GM18508 (cell line): ENCODE data around the gene CFAP97D1.

Experiments used
- ATAC-seq: cut with Tn5 transposase; IDR thresholded peaks from one replicate; pipeline ENCODE4 v1.9.1; 2021; ENCODE audit warnings: moderate number of reproducible peaks; ENCODE audit not compliant: insufficient read depth, unreplicated experiment

CFAP97D1 gene

DNA sequence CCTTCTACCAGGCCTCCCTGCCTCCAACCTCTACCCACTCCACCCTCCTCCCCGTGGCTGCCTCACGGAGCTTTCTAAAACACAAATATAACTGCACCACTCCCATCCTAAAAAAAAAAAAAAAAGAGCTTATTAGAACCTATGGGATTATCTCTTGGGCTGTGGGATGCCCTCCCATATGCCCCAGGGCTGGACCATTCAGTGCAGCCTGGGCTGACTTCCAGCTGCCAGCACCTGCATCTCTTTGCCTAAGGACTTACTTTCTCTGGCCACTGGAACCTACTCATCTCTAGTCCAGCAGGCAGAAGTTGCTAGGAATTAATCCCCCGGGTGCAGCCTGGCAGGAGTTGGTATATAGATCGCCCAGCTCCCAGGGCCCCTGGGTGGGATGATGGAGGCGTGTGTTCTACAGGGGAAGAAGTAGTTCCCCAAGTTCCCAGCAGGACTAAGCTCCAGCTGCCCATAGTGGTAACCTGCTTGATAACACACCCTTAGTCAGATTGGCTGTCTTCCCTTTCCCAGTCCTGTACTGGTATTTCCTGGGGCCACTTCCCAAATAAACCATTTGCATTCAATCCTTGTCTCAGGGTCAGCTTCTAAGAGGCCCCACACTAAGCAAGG, 42.4 kb downstream of the CFAP97D1 start:
- ATAC-seq, result no peak

DNA sequence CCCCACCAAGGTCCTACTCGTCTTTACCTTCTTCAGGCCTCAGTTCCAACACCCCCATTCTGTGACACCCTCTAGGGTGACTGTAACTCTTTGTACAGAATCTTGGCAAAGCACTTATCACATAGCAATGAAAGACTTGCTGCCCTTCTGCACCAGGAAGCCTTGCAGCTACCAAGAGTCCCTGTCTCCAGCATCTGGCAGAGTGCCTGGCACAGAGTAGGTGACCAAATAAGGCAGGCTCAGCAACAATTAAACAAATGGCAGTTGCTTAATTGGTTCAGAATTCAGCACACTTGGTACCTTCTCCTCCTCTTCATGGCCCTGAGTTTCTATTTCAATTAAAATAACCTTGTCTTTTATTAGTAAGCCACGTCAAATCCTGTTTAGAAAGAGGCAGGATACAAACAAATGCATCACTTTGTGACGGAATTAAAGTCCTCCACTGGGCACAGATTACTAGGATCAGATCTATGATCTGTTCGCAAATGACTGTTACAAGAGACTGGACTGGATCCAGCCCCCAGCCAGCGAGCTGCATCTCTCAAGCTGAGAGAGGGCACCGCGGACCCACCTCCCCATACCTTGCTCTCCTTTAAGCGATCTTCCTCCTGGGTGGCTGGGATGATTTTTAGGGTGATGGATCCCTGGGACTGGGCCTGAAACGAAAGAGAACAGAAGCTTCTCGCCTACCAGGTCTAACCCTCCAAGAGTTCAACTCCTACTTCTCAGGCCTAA, 43.3 kb downstream of the CFAP97D1 start:
- ATAC-seq, result no peak

DNA sequence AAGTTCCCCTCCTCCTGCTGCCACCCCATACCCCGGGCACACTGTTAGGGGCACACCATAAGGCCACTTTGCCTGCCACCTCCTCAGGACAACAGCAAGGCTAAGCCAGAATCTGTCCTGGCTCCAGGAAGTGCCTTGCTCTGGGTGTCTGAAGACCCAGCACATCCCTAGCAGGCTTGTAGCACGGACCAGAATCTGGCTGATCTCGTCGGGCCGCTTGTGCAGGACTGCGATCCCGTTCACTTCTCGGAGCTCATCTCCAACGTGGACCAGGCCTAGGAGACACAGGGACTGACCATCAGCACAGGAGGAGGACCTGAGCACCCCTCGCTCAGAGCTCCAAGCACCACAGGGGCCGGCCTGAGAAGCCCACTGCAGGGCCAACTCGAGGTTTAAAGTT, 45.3 kb downstream of the CFAP97D1 start:
- no peak for ATAC-seq

DNA sequence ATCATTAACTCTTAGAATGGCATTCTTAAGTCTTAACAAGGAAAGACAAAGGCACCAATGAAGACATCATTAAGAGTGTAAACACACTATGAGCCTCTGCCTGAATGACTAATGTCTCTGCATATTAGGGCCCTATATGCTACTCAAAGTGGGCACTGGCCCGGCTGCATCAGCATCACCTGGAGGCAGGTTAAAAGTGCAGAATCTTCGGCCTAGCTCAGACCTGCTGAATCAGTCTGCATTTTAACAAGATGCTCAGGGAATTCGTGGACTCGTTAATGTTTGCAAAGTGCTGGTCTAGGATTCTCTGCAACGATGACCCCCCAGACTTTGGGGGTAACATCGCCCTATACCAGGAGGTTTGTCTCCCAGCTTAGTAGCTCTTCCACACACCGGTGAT, 46.0 kb downstream of the CFAP97D1 start:
- ATAC-seq, result no peak

DNA sequence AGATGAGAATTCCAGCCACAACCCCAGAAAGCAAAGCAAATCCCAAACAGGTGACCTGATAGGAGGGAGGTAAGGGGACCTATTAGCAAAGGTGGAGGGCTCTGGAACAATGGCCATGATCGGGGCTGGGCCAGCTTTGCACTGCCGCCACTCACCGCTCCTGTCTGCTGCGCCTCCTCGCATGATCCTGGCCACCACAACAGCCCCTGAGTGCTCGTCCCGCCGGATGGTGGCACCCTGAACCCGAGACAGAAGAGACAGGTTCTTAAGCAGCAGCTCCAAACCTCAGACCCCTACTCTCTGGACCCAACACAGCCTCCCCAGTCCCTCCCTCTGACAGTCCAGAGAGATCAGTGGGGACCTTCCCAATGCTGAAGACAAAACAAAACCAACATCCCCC, 47.4 kb downstream of the CFAP97D1 start:
- ATAC-seq, result no peak

DNA sequence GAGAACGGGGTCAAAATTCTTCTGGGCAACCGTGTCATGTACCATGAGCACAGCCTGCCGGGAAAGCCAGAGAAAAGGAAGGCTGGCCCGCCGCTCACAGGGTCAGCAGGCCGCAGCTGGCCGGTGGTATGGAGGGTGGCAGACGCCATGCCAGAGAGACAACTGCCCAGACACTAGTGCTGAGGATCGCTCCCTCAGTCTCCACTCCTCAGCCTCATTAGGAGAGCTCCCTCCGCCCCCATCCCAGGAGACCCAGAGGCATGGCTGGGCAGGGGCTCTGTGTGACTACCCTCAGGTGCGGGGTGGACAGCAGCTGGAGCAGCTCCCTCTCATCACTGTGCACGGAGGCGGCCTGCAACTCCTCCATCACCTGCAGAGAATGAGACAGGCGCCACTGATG, 49.5 kb downstream of the CFAP97D1 start:
- no peak for ATAC-seq

DNA sequence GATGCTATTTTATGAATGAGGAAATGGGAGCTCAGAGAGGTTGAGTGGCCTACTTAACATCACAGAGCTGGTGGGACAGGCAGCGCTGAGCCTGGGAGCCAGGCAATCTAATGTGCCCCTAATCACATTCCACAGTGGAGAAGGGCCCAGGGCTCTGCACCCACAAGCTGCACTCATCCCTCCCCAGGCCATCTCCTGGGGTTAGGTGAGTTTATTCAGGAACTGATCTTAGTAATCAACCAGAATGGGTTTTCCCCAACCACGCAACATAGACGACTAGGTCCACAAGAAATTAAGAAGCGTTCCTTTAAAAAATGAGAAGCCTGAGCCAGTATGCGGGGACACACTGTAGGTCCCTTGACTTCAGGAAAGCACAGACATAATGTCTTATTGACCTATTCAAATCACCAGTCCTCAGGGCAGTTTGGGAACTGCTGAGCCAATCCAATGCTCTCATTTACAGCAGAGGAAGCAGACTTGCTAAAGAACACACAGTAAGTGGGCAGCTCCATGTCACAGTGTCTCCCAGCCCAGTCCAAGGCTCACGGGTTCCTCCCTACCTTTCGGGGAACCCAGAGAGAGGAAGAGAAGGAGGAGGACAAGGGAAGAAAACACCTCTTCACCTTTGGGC, 50.4 kb downstream of the CFAP97D1 start:
- no peak for ATAC-seq

DNA sequence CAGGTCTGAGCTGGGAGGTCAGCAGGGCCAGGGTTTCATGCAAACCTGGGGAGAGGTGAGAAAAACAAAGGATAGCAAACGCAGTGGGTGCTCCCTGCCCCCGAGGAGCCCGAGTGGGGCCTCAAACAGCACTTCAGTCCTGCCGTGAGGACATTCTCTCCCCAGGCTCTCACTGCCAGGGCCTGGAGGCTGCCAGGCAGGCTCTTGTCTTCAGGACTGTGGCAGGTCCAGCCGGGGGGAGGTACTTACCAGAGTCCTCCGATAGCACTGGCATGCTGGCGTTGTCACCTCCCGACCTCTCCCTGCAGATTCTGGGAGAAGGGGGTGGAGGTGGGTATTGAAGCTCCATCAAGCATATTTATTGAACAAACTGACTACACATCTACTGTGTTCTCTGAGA, 51.4 kb downstream of the CFAP97D1 start:
- ATAC-seq, result no peak

DNA sequence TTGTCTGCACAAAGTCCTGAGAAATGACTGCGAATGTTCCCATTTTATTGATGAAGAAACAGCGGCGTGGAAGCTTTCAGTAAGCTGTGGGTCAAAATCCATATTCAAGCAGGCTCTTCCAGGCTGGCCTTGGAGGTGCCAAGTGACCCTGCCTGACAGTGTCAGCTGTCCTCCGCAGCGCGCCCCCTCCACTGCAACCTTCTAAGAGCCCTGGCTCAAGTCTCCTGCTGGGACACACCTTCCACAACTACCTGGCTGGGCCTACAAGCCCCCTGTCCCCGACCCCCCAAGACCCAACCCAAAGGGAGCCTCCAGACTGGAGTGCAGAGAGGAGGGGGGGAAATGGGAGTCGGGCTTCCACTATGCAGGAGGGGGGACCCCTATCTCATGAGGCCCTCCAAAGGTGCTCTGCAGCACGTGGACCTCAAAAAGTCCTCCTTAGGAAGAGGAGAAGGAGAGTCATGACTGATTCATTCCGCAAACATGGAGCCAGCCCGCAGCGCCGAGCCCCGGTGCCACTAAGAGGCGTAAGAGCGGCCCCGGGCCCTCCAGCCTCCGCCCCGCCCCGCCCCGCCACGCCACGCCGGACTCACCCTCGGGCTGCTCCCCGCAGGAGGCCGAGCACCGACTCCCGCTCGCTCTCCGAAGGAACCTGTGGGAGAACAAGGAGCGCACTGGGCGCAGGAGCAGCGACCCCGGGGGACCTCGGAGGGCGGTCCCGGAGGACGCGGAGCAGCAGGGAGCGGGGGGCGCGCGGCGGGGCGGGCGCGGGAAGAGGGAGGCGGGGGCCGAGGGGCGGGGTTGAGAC, 52.1 kb downstream of the CFAP97D1 start:
- no peak for ATAC-seq

DNA sequence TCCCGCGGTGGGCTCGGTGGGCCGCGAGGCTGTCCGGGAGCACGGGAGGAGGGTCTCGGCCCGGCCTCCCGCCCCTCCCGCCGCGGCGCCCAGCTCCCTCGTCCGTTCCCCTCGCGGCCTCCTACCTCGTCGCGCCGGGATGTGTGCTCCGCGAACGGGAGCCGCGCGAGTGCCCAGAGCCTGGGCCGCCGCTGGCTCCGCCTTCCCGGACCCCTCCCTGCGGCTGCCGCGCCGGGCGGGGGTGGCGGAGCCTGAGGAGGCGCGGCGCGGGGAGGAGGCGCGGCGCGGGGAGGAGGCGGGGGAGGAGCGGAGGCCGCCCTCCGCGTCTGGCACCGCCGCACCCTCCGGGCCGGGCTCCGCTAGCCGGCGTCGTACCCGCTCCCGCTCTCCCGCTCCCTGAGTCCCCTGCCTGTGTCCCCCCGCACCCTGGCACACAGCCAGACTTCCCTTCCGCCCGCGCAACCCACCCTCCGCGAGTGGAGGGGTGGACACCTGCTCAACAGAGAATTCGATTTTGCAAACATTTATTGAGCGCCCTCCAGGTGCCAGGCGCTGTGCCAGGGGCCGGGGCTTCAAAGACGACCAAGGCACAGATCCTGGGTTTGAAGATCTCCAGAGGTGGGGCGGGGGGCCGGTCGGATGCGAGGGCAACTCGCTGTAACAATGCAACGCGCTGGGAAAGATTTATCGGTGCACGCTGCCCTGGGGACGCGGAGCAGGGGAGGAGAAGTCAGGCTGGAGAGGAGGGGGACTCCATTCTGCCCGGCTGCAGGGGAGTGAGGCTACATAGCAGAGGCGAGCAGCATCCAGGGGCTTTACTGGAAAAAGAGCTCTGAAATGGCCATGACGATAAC, 53.0 kb downstream of the CFAP97D1 start, which contains the start of gene MPP3:
TSS of gene MPP3 (minus strand) at position 171 of the 854 bp plus-strand sequence. CDS start 1,240 bp downstream, outside the sequence.
- no peak for ATAC-seq

DNA sequence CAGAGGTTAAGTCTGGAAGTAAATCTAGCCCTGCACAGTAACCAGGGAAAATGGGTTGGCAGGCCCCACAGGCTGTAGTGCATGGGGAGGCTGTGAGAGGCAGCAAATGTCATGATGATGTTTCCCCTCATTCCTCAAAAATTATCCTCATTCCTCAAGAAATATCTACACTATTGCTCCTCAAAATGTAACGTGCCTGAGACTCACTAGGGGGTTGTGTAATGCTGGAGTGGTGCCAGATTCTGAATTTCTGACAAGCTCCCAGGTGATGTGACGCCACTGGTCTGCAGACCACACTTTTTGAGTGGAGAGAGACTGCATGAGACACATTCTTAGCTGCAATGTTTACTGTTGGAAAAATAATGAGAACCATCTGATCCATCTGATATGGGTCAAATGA, 53.9 kb downstream of the CFAP97D1 start:
- no peak for ATAC-seq
